Bronchial epithelial cell (primary cell): ENCODE results near the gene IGF1R. TPM values are rescaled to one million over a fixed set of nuclear protein-coding genes. Genes with fewer than 3 reads are reported as not detected.
A peak's percentile ranks its signal among the peaks of the same experiment; 100 is the strongest.

Experiments
- DNase-seq: peaks from one replicate; pipeline ENCODE4 v3.0.0-alpha.2; 2010; ENCODE audit warnings: low read depth
- FAIRE-seq: peaks from 2 replicates; lab custom pipeline; 2011; peaks lifted over from hg19 to GRCh38; lab: Jason Lieb, UNC
- H3K27me3 ChIP-seq: 2 replicates; pipeline ENCODE4 v1.5.1; 2011; ENCODE audit warnings: low read length; ENCODE audit not compliant: control insufficient read depth, insufficient read depth
- H3K36me3 ChIP-seq: 2 replicates; pipeline ENCODE4 v1.5.1; 2011; ENCODE audit warnings: low read length; ENCODE audit not compliant: control insufficient read depth, insufficient read depth
- H3K4me3 ChIP-seq: 2 replicates; pipeline ENCODE4 v1.5.1; 2011; ENCODE audit warnings: mild to moderate bottlenecking, low read depth, low read length, control low read depth
- CTCF ChIP-seq: IDR thresholded peaks from 2 replicates; pipeline ENCODE4 v1.5.1; 2011; ENCODE audit warnings: mild to moderate bottlenecking, moderate library complexity, low read length, control low read depth, inconsistent platforms; ENCODE audit not compliant: insufficient read depth, severe bottlenecking
- total RNA-seq: library from RNA; depleted of rRNA; stranded (reverse); fragments of >200 nt; gene quantifications from 2 replicates; pipeline ENCODE4 v1.2.1, GENCODE V29; 2014

IGF1R gene
- total RNA-seq, 1 donor from 2014 or later = 39.5 TPM

- Histone ChIP-seq H3K27me3 (no peaks in the 10 kb centered on the region), H3K4me3 (no peak overlapping the region), H3K36me3 (no peaks in the 10 kb centered on the region)
- FAIRE-seq = no peak
- TF ChIP-seq CTCF = no peak
- DNase-seq = peak; percentile 36
Measured at GRCh38 chr15:98684436-98684835, 36.1 kb downstream of the IGF1R start.

- DNase-seq (no peak), FAIRE-seq (no peak)
- Histone ChIP-seq H3K36me3 (no peaks in the 10 kb centered on the region), H3K4me3 (no peak overlapping the region), H3K27me3 (no peaks in the 10 kb centered on the region)
- TF ChIP-seq CTCF = no peak
Measured at GRCh38 chr15:98684995-98685525, 36.7 kb downstream of the IGF1R start.

GRCh38 chr15:98686983-98687382 is 38.6 kb downstream of the IGF1R start:
- TF ChIP-seq CTCF = no peak
- Histone ChIP-seq H3K4me3 (no peak overlapping the region), H3K27me3 (no peaks in the 10 kb centered on the region), H3K36me3 (no peaks in the 10 kb centered on the region)
- FAIRE-seq = no peak
- DNase-seq = no peak

- H3K36me3 ChIP-seq = no peaks in the 10 kb centered on the region
- FAIRE-seq (no peak), DNase-seq (peak; percentile 69)
- no peak overlapping the region for H3K4me3 ChIP-seq
- H3K27me3 ChIP-seq = no peaks in the 10 kb centered on the region
- no peak for TF ChIP-seq CTCF
Measured at GRCh38 chr15:98689431-98689861, 41.1 kb downstream of the IGF1R start.

GRCh38 chr15:98690272-98690950 is 42.1 kb downstream of the IGF1R start:
- DNase-seq = no peak
- Histone ChIP-seq H3K27me3 (no peaks in the 10 kb centered on the region), H3K36me3 (no peaks in the 10 kb centered on the region), H3K4me3 (no peak overlapping the region)
- TF ChIP-seq CTCF = no peak
- FAIRE-seq = no peak
